ENCODE results near the gene MRPS6. TPM values are rescaled to one million over a fixed set of nuclear protein-coding genes. Genes with fewer than 3 reads are reported as not detected.
A peak's percentile ranks its signal among the peaks of the same experiment; 100 is the strongest.

Gene MRPS6
- total RNA-seq, 1 donor from 2014 or later = 61.9 TPM

DNA sequence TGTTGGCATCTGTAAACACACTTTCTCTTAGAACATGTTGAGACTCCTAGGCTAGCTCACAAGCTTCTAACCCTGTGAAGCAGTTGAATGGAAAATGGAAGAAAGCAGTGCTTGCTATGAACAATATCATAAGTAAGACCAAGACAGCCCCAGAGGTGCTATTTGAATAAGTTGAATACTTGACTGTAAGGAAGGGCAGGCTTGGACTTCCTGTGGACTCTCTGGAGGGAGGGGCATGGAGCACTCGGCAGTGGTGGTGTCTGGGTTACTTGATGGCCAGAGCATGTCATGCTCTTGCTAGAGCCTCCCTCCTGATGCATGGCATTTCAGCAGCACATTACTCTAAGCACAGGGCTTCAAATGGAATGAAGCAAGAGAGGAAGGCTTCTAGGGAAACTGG lies 60.0 kb downstream of the MRPS6 start:
- H3K27me3 ChIP-seq (ENCODE audit: low read depth) = no peaks in the 10 kb centered on the region
- TF ChIP-seq, protein P1, sequence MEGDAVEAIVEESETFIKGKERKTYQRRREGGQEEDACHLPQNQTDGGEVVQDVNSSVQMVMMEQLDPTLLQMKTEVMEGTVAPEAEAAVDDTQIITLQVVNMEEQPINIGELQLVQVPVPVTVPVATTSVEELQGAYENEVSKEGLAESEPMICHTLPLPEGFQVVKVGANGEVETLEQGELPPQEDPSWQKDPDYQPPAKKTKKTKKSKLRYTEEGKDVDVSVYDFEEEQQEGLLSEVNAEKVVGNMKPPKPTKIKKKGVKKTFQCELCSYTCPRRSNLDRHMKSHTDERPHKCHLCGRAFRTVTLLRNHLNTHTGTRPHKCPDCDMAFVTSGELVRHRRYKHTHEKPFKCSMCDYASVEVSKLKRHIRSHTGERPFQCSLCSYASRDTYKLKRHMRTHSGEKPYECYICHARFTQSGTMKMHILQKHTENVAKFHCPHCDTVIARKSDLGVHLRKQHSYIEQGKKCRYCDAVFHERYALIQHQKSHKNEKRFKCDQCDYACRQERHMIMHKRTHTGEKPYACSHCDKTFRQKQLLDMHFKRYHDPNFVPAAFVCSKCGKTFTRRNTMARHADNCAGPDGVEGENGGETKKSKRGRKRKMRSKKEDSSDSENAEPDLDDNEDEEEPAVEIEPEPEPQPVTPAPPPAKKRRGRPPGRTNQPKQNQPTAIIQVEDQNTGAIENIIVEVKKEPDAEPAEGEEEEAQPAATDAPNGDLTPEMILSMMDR (IDR thresholded peaks at IDR 0.05; ENCODE audit: borderline replicate concordance) = no peak
- H3K9me3 ChIP-seq (replicated peaks) = peaks cover 11% of the 10 kb centered on the region
- no peak overlapping the region for H3K4me3 ChIP-seq
- intact Hi-C loops (cut with micrococcal nuclease) = no loop called here
- H3K36me3 ChIP-seq = peaks cover 8% of the 10 kb centered on the region
- H3K4me1 ChIP-seq = peaks cover 57% of the 10 kb centered on the region
- H3K27ac ChIP-seq (replicated peaks) = no peak overlapping the region
- no peak for DNase-seq

DNA sequence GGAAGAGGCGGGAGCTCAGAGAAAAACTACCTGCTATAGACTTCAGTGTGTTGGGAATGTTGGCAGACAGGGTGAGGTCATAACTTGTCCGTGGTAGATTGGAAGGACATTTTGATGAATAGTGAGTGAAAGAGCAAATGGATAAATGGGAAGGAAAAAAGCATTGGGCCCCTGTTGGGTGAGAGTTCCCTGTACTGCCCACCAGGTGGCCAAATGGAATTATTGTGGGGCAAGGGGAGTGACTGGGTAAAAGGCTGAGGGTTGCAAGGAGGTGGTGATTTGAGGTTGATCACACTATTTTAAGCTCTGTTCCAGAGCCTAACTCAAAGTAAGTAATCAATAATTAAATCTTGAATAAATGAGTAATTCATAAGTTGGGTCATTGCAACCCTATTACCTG lies 60.4 kb downstream of the MRPS6 start:
- no peak overlapping the region for H3K4me3 ChIP-seq
- TF ChIP-seq, protein P1 (IDR thresholded peaks at IDR 0.05; ENCODE audit: borderline replicate concordance) = peak; percentile 23
- H3K36me3 ChIP-seq = peaks cover 8% of the 10 kb centered on the region
- H3K4me1 ChIP-seq = peaks cover 52% of the 10 kb centered on the region
- H3K27ac ChIP-seq (replicated peaks) = no peak overlapping the region
- intact Hi-C loops (cut with micrococcal nuclease) = no loop called here
- no peak for DNase-seq
- no peaks in the 10 kb centered on the region for H3K27me3 ChIP-seq (ENCODE audit: low read depth)
- peaks cover 11% of the 10 kb centered on the region for H3K9me3 ChIP-seq (replicated peaks)

DNA sequence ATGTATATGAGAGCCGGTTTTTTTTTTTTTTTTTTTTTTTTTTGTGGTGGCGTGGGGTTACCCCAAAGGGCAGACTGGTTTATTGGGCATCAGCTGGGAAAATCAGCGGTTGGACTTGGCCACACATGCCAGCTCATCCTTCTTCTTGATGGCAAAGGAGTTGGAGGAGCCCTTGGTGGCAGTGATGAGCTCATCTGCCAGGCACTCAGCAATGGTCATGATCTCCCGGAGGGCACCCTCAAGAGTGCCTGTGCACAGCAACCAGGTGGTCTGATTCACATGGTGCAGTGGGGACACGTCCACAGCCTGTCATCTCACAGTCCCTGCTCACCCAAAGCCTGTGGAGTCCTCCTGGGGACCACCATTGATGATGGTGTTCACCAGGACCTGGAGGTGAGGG lies 62.0 kb downstream of the MRPS6 start:
- peaks cover 8% of the 10 kb centered on the region for H3K36me3 ChIP-seq
- peaks cover 38% of the 10 kb centered on the region for H3K4me1 ChIP-seq
- no peak overlapping the region for H3K4me3 ChIP-seq
- H3K9me3 ChIP-seq (replicated peaks) = peaks cover 11% of the 10 kb centered on the region
- no peaks in the 10 kb centered on the region for H3K27me3 ChIP-seq (ENCODE audit: low read depth)
- TF ChIP-seq, protein P1 (IDR thresholded peaks at IDR 0.05; ENCODE audit: borderline replicate concordance) = no peak
- intact Hi-C loops (cut with micrococcal nuclease) = no loop called here
- no peak overlapping the region for H3K27ac ChIP-seq (replicated peaks)
- no peak for DNase-seq

DNA sequence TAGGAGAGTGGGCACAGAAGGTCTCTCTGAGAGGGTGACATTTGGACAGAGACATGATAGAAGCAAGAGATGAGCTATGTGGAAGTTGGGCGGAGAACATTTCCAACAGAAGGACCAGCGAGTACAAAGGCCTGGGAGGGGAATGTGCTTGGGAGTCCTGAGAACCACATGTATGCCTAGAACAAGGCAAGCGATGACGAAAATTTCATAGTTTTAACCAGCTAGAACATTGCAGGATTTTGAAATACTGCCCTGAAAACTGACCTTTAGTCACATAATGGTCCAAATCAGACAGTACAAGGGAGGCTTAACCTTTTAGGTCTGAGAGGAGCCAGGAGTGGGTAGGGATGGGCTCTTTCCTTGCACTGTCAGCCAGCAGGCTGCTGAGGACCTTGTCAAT lies 68.0 kb downstream of the MRPS6 start:
- Histone ChIP-seq H3K36me3 (peaks cover 12% of the 10 kb centered on the region), H3K4me1 (peaks cover 22% of the 10 kb centered on the region), H3K27ac (replicated peaks) (no peak overlapping the region), H3K27me3 (ENCODE audit: low read depth) (no peaks in the 10 kb centered on the region), H3K9me3 (replicated peaks) (peaks cover 11% of the 10 kb centered on the region), H3K4me3 (no peak overlapping the region)
- intact Hi-C loops (cut with micrococcal nuclease) = no loop called here
- DNase-seq = no peak
- TF ChIP-seq, protein P1 (IDR thresholded peaks at IDR 0.05; ENCODE audit: borderline replicate concordance) = no peak

DNA sequence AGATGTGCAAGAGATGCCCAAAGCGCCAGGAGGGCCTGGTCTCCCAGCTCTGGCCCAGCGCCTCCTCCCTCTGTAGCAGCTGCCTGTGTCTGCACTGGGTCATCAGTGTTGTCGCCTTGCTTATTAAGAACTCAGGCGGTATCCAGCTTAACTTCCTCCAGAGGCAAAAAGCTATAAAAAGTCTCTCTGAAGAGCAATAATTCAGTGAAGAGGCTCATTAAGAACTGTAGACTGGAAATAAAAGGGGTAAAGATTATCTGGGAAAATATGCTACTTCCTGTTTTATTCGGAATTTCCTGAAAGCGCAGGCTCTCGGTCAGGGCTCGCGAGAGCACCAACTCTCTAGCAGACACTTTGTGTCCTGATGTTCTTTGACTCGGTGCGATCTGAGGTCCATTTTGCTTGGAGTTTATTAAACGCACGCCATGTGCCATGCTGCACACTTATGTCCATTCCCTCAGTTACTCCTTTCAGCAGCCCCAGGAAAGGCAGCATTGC lies 70.4 kb downstream of the MRPS6 start:
- Histone ChIP-seq H3K4me3 (no peak overlapping the region), H3K36me3 (peaks cover 12% of the 10 kb centered on the region), H3K9me3 (replicated peaks) (no peaks in the 10 kb centered on the region), H3K27ac (replicated peaks) (no peak overlapping the region), H3K27me3 (ENCODE audit: low read depth) (no peaks in the 10 kb centered on the region), H3K4me1 (peaks cover 35% of the 10 kb centered on the region)
- DNase-seq = no peak
- TF ChIP-seq, protein P1 (IDR thresholded peaks at IDR 0.05; ENCODE audit: borderline replicate concordance) = no peak
- intact Hi-C loops (cut with micrococcal nuclease) = no loop called here
